Measurements from ENCODE around the gene TDRD3.

DNA sequence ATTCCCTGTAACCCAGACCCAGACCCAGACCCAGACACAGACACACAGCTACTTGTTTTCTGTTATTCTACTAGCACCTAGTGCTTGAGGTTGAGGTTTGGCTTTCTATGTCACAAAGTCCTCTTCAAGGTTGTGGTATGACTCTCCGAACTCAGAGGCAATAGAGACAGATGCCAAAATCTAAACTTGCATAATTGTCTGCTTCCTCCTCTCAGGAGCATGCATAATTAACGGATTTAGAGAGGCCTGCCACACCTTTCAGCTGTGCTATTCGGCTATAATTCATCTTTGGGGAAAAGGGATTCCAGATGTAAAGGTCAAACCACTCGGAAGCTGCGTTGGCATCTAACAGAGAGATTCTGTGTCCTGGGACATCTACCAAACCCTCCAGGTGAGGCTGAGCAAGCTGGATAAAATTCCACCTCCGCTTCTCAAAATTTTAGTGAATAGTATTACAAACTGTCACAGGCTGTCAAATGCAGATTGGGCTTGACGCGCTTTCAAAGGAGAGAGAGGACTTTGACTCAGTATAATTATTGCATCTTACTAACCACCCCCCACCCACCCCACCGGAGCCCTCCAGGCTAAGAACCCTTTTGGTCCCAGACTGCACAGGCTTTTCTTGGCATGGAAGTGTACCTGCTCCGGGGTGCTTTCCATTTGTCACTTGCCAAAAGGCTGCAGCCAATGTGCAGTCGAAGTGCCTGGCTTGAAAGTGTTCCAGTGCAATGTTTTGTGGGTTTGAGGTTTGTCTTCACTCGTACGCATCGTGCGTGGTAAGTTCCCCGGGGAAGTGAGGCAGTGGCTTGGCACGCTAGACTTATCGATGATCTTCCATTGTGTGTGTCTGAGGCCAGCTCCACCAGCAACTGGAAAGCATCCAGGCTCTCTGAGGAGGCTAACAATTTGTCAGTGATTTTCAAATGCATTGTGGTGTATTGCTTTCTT is 194.1 kb downstream of the TDRD3 start:
- TF ChIP-seq, protein P1, sequence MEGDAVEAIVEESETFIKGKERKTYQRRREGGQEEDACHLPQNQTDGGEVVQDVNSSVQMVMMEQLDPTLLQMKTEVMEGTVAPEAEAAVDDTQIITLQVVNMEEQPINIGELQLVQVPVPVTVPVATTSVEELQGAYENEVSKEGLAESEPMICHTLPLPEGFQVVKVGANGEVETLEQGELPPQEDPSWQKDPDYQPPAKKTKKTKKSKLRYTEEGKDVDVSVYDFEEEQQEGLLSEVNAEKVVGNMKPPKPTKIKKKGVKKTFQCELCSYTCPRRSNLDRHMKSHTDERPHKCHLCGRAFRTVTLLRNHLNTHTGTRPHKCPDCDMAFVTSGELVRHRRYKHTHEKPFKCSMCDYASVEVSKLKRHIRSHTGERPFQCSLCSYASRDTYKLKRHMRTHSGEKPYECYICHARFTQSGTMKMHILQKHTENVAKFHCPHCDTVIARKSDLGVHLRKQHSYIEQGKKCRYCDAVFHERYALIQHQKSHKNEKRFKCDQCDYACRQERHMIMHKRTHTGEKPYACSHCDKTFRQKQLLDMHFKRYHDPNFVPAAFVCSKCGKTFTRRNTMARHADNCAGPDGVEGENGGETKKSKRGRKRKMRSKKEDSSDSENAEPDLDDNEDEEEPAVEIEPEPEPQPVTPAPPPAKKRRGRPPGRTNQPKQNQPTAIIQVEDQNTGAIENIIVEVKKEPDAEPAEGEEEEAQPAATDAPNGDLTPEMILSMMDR (conservative IDR thresholded peaks at IDR 0.05; ENCODE audit: low read depth, low read length), result no peak
- no peak for TF ChIP-seq EZH2phosphoT487 (IDR thresholded peaks at IDR 0.05; ENCODE audit: borderline replicate concordance, low read length)
